CD4-positive, alpha-beta T cell (primary cell): ENCODE measurements around the gene PROX2. TPM values are rescaled to one million over a fixed set of nuclear protein-coding genes. Genes with fewer than 3 reads are reported as not detected.

Experiments used
- ATAC-seq: fragments of 200-7000 bp; cut with Tn5 transposase; one replicate; pipeline ENCODE4 v1.10.0; 2022; ENCODE audit warnings: mild to moderate bottlenecking; ENCODE audit not compliant: poor library complexity
- CTCF ChIA-PET: fragments of 350-600 bp; sonication (Branson Sonifier 250); formaldehyde crosslinking; loops from one replicate; lab custom pipeline; 2021; ENCODE audit warnings: antibody characterized with exemption, inconsistent platforms; lab: Charles Lee
- POLR2A ChIA-PET: fragments of 350-600 bp; sonication (Branson Sonifier 250); formaldehyde crosslinking; loops from one replicate; lab custom pipeline; 2021; ENCODE audit warnings: antibody characterized with exemption, inconsistent platforms; lab: Charles Lee
- DNase-seq, 14 experiments: peaks; one replicate each; pipeline ENCODE4 v3.0.0-alpha.2; 2013 to 2020; ENCODE audit warnings: mixed read lengths in 2 of 14
- H3K27ac ChIP-seq, 2 donors: one replicate each; pipeline versions ENCODE4 v1.5.1 to v1.7.0; 2013; ENCODE audit warnings: low read length in 2 of 2, low read depth in 1 of 2, mild to moderate bottlenecking in 1 of 2
- H3K27me3 ChIP-seq, 2 experiments: 1 replicate in 1 of 2; 2 replicates in 1 of 2; pipeline versions ENCODE4 v1.6.1 to v1.7.0; 2013; ENCODE audit warnings: low read length in 2 of 2, control low read depth in 1 of 2, mild to moderate bottlenecking in 1 of 2, moderate library complexity in 1 of 2; ENCODE audit not compliant: insufficient read depth in 2 of 2, control insufficient read depth in 1 of 2
- H3K36me3 ChIP-seq: one replicate; pipeline ENCODE4 v1.6.1; 2013; ENCODE audit warnings: low read length, control low read depth; ENCODE audit not compliant: insufficient read depth
- H3K4me1 ChIP-seq: one replicate; pipeline ENCODE4 v1.6.1; 2013; ENCODE audit warnings: low read length, control low read depth; ENCODE audit not compliant: insufficient read depth
- H3K4me3 ChIP-seq: one replicate; pipeline ENCODE4 v1.5.1; 2013; ENCODE audit warnings: mild to moderate bottlenecking, low read length, moderate library complexity
- H3K9me3 ChIP-seq, 2 experiments: 1 replicate in 1 of 2; 2 replicates in 1 of 2; pipeline versions ENCODE4 v1.6.1 to v1.7.0; 2013; ENCODE audit warnings: low read length in 2 of 2, mild to moderate bottlenecking in 2 of 2, control low read depth in 1 of 2, moderate library complexity in 1 of 2; ENCODE audit not compliant: control insufficient read depth in 1 of 2, insufficient read depth in 1 of 2
- H3K27ac Mint-ChIP-seq: one replicate; pipeline ENCODE4 v1.8.0; 2020; ENCODE audit warnings: mixed read lengths
- H3K27me3 Mint-ChIP-seq: one replicate; pipeline ENCODE4 v1.8.0; 2021; ENCODE audit warnings: mixed read lengths
- H3K36me3 Mint-ChIP-seq: one replicate; pipeline ENCODE4 v1.8.0; 2021; ENCODE audit warnings: low read depth, mixed read lengths
- H3K4me1 Mint-ChIP-seq: one replicate; pipeline ENCODE4 v1.8.0; 2021; ENCODE audit warnings: low read depth, mixed read lengths
- H3K4me3 Mint-ChIP-seq: one replicate; pipeline ENCODE4 v1.8.0; 2020; ENCODE audit warnings: mild to moderate bottlenecking, mixed read lengths
- H3K9me3 Mint-ChIP-seq: one replicate; pipeline ENCODE4 v1.8.0; 2020; ENCODE audit warnings: mixed read lengths
- CTCF ChIP-seq: fragments of 200-600 bp; IDR thresholded peaks from one replicate; pipeline ENCODE4 v1.8.0; 2022; ENCODE audit warnings: antibody characterized with exemption, mild to moderate bottlenecking
- intact Hi-C, 2 experiments: fragments of 100-400 bp; cut with DNase I in 1 of 2; cut with micrococcal nuclease in 1 of 2; formaldehyde crosslinking; loops; one replicate each; pipeline versions ENCODE4 v1.15.1 to v1.9.0; 2023 to 2025; cut with DNase I, micrococcal nuclease
- total RNA-seq, 174 experiments: library from RNA in 2 of 174; stranded (reverse) in 2 of 174; gene quantifications; one replicate each; pipeline ENCODE4 v1.2.3 and lab custom pipeline; 2021 to 2026

Gene PROX2
- total RNA-seq, 2 experiments from 2014 or later = 0.25 TPM; not detected in 1

GRCh38 chr14:74911221-74911620, 35.3 kb upstream of the PROX2 start:
- H3K27me3 Mint-ChIP-seq = no peaks in the 10 kb centered on the region
- no peak for TF ChIP-seq CTCF
- intact Hi-C loops = no loop called here
- DNase-seq (no peak), ATAC-seq (no peak)
- Histone ChIP-seq H3K9me3 (no peaks in the 10 kb centered on the region), H3K4me1 (peaks cover 3% of the 10 kb centered on the region), H3K4me3 (no peak overlapping the region), H3K27ac (no peak overlapping the region), H3K36me3 (no peaks in the 10 kb centered on the region), H3K27me3 (no peaks in the 10 kb centered on the region)
- no peak overlapping the region for H3K27ac Mint-ChIP-seq
- ChIA-PET CTCF (interaction anchor here (1.4 kb wide), 1 partner anchor 50 kb away, joined by 3 read pairs; no protein-coding TSS in a partner anchor), POLR2A (no interaction called here)
- no peaks in the 10 kb centered on the region for H3K9me3 Mint-ChIP-seq
- H3K4me3 Mint-ChIP-seq = no peak overlapping the region
- no peaks in the 10 kb centered on the region for H3K4me1 Mint-ChIP-seq
- H3K36me3 Mint-ChIP-seq = no peaks in the 10 kb centered on the region

GRCh38 chr14:74910556-74910955, 34.6 kb upstream of the PROX2 start:
- intact Hi-C loops = no loop called here
- peaks cover 4% of the 10 kb centered on the region for H3K4me1 Mint-ChIP-seq
- H3K27ac Mint-ChIP-seq = no peak overlapping the region
- Histone ChIP-seq H3K27ac (no peak overlapping the region), H3K27me3 (no peaks in the 10 kb centered on the region), H3K36me3 (peaks cover 3% of the 10 kb centered on the region), H3K4me3 (no peak overlapping the region), H3K9me3 (no peaks in the 10 kb centered on the region), H3K4me1 (peaks cover 9% of the 10 kb centered on the region)
- DNase-seq = no peak
- H3K9me3 Mint-ChIP-seq = no peaks in the 10 kb centered on the region
- no peaks in the 10 kb centered on the region for H3K27me3 Mint-ChIP-seq
- ChIA-PET POLR2A (no interaction called here), CTCF (interaction anchor here (1.4 kb wide), 1 partner anchor 50 kb away, joined by 3 read pairs; no protein-coding TSS in a partner anchor)
- no peak for TF ChIP-seq CTCF
- peaks cover 3% of the 10 kb centered on the region for H3K36me3 Mint-ChIP-seq
- H3K4me3 Mint-ChIP-seq = no peak overlapping the region
- no peak for ATAC-seq

- H3K36me3 Mint-ChIP-seq = peaks cover 7% of the 10 kb centered on the region
- H3K27ac Mint-ChIP-seq = no peak overlapping the region
- Histone ChIP-seq H3K27ac (no peak overlapping the region), H3K4me3 (no peak overlapping the region), H3K27me3 (no peaks in the 10 kb centered on the region), H3K36me3 (peaks cover 7% of the 10 kb centered on the region), H3K9me3 (no peaks in the 10 kb centered on the region), H3K4me1 (peaks cover 13% of the 10 kb centered on the region)
- TF ChIP-seq CTCF = no peak
- intact Hi-C loops = no loop called here
- DNase-seq = no peak
- H3K9me3 Mint-ChIP-seq = no peaks in the 10 kb centered on the region
- ChIA-PET POLR2A (interaction anchor here (1.2 kb wide), 1 partner anchor 49 kb away, joined by 4 read pairs; no protein-coding TSS in a partner anchor), CTCF (no interaction called here)
- H3K4me1 Mint-ChIP-seq = peaks cover 5% of the 10 kb centered on the region
- ATAC-seq = no peak
- no peak overlapping the region for H3K4me3 Mint-ChIP-seq
- no peaks in the 10 kb centered on the region for H3K27me3 Mint-ChIP-seq
These were observed 34.0 kb upstream of the PROX2 start for GRCh38 chr14:74909911-74910310.
